ENCODE data around the gene ZC3H4.
A peak's percentile ranks its signal among the peaks of the same experiment; 100 is the strongest.

ZC3H4 gene

DNA sequence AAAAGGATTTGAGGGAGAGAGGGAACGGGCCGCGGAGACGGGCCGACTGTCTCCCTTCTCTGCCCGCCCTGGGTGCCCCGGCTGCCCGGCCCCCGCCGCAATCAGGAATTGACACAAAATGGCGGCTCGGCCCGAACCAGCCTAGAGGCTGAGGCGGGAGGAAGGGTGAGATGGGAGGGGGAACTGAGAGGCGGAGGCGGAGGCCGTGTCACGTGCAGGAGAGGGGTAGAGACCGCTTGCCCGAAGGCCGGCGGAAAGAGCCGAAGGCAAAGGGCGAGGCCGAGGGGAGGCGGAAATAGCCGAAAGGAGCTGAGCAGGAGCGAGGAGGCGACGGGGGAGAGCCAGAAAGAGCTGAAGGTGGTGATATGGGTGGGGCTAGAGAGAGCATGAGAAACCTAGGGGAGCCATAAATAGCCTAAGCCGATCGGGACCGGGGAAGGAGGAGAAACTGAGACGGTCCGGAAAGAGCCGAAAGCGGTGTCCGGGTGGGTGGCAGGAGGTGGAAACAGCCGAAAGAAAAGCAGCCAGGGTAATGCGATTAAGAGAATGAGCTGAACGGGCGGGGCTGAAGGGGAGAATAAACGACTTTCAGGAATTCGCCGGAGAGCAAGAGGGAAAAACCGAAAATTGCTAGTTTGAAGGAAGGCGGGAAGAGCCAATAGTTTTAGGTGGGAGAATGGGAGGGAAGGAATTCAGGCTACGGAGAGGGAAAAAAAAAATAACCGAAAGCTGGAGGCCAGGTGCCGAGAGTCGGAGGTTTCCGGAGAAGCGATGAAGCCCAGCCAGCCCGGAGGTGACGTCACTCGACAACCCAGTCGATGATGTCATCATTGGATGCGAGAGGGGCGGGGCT, at the start of gene ZC3H4:
TSS of gene ZC3H4 (minus strand) at position 780 of the 853 bp plus-strand sequence. CDS start 1,192 bp downstream, outside the sequence.
- Histone ChIP-seq H3K27me3 (no peaks in the 10 kb centered on the region), H4K20me1 (no peaks in the 10 kb centered on the region; a peak in 1 of 22 replicates), H3K9me3 (replicated peaks in 1 of 11) (no peaks in the 10 kb centered on the region), H3K4me3 (peak within 1 kb of the TSS; percentile 76 to 96 (median 88)), H3K9ac (peak within 1 kb of the TSS; percentile 96 to 100 (median 100)), H3K4me1 (peaks cover 27 to 39% (median 30%) of the 10 kb centered on the region in 10 experiments), H3K36me3 (peaks cover 6 to 15% (median 10%) of the 10 kb centered on the region in 11 experiments; a peak in 14 of 22 replicates), H3K27ac (peak within 1 kb of the TSS; percentile 100), H3K4me2 (peak within 1 kb of the TSS; percentile 75 to 94 (median 92))
- TF ChIP-seq Cebpa-rat (IDR thresholded peaks at IDR 0.05): 0 out of 22 replicates have a peak, but pooled peaks of 1 of the 11 experiments have one; percentile 15

DNA sequence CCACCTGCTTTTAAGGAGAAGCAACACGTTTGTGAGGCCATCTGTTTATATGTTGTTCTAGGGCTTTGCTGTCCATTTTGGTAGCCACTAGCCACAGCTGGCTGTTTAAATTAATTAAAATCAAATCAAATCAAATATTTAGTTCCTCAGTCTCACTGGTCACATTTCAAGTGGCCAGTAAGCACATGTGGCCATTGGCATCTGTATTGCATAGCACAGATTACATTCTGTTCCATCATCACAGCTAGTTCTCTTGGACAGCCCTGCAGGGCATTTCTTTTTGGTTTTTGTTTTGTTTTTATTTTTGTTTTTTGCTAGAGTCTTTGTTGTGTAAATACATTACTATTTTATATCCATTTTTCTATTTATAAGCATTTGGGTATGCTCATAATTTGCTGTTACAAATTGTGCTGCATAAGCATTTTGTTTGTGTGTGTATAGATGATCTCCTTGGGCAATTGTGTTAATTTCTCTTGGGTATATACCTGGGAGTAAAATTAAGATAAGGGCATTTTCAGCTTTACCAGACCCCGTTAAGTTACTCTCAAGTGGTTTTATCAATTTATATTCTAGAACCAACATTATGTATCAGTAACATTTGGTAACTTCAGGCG, 48.4 kb upstream of the ZC3H4 start:
- H4K20me1 ChIP-seq: peaks cover 8 to 60% (median 34%) of the 10 kb centered on the region in 11 experiments; a peak in 20 of 22 replicates
- no peak for TF ChIP-seq Cebpa-rat (IDR thresholded peaks at IDR 0.05)
- H3K4me1 ChIP-seq: peaks cover 34 to 50% (median 45%) of the 10 kb centered on the region in 10 experiments
- peak overlapping the region in 3 of 11 experiments; percentile 84 to 87 (median 84); a peak in 1 of 22 replicates for H3K27ac ChIP-seq
- no peaks in the 10 kb centered on the region for H3K27me3 ChIP-seq
- no peak overlapping the region for H3K4me3 ChIP-seq
- no peak overlapping the region for H3K9ac ChIP-seq
- H3K9me3 ChIP-seq (replicated peaks in 1 of 11): no peaks in the 10 kb centered on the region
- H3K36me3 ChIP-seq: peaks cover 25 to 98% (median 90%) of the 10 kb centered on the region in 11 experiments
- no peak overlapping the region for H3K4me2 ChIP-seq

DNA sequence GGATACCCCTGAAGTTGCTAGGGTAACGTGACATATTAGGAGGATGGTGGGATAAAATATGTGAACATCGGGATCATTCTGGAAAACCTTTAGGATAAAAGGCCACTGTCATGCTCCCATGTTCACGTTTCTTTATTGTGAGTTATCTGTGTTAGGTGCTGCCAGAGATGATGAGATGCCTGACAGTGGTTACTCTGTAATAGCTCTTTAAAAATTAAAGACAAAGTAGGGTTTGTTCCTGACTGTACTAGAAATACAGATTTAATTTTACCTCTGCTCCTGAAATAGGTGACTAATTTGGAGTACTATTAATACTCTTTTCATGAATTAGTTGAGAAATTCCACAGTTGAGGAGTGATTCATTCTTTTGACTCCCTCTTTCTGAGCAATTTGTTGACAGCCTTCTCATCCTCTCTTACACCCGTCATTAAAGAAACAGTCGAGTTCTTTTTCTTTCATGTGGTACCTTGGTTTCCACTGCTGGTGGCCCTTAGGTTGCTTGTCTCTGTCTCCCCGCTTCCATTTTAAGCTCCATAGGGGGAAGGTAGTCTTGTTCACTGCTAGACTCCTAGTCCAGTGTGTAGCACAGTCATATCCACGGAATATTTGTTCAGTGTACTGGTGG, 45.4 kb upstream of the ZC3H4 start:
- peak overlapping the region; percentile 15 to 78 (median 68); a peak in 18 of 22 replicates for H3K9ac ChIP-seq
- TF ChIP-seq Cebpa-rat (IDR thresholded peaks at IDR 0.05): no peak
- H3K4me3 ChIP-seq: peak overlapping the region in 4 of 10 experiments; percentile 14 to 52 (median 32); a peak in 4 of 20 replicates
- peaks cover 9 to 68% (median 34%) of the 10 kb centered on the region in 11 experiments; a peak in 20 of 22 replicates for H4K20me1 ChIP-seq
- H3K27me3 ChIP-seq: no peaks in the 10 kb centered on the region
- peak overlapping the region in 10 of 11 experiments; percentile 58 to 88 (median 82); a peak in 19 of 22 replicates for H3K27ac ChIP-seq
- peaks cover 43 to 95% (median 91%) of the 10 kb centered on the region in 11 experiments for H3K36me3 ChIP-seq
- H3K4me2 ChIP-seq: peak overlapping the region; percentile 86 to 98 (median 95)
- no peaks in the 10 kb centered on the region for H3K9me3 ChIP-seq (replicated peaks in 1 of 11)
- peaks cover 47 to 76% (median 66%) of the 10 kb centered on the region in 10 experiments for H3K4me1 ChIP-seq

DNA sequence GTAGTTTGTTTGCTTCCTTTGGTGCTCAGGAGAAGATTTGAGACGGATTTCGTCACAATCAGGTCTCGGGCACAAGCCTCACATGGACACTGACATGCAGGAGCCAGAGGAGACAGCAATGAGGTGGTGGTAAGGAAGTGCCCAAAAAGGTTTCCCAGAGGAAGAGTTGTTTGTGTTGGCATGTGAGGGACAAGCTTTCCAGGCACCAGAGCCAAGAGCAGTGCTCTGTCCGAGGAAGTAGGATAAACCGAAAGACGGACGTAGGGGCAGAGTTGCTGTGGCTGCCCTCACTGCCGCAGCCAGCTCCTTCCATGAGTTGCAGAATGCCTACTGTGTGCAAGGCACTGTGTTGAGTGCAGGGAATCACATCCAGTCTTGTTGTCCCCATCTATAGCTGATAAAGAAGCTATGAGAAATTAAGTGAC, 44.8 kb upstream of the ZC3H4 start:
- TF ChIP-seq Cebpa-rat (IDR thresholded peaks at IDR 0.05): no peak
- H3K36me3 ChIP-seq: peaks cover 49 to 95% (median 91%) of the 10 kb centered on the region in 11 experiments
- H3K27me3 ChIP-seq: no peaks in the 10 kb centered on the region
- peak overlapping the region in 9 of 10 experiments; percentile 3 to 52 (median 38); a peak in 15 of 20 replicates for H3K4me3 ChIP-seq
- H4K20me1 ChIP-seq: peaks cover 9 to 73% (median 40%) of the 10 kb centered on the region in 11 experiments; a peak in 20 of 22 replicates
- peaks cover 47 to 76% (median 66%) of the 10 kb centered on the region in 10 experiments for H3K4me1 ChIP-seq
- peak overlapping the region; percentile 86 to 98 (median 95) for H3K4me2 ChIP-seq
- peak overlapping the region in 10 of 11 experiments; percentile 37 to 78 (median 70); a peak in 20 of 22 replicates for H3K9ac ChIP-seq
- no peaks in the 10 kb centered on the region for H3K9me3 ChIP-seq (replicated peaks in 1 of 11)
- peak overlapping the region; percentile 17 to 88 (median 81); a peak in 20 of 22 replicates for H3K27ac ChIP-seq

DNA sequence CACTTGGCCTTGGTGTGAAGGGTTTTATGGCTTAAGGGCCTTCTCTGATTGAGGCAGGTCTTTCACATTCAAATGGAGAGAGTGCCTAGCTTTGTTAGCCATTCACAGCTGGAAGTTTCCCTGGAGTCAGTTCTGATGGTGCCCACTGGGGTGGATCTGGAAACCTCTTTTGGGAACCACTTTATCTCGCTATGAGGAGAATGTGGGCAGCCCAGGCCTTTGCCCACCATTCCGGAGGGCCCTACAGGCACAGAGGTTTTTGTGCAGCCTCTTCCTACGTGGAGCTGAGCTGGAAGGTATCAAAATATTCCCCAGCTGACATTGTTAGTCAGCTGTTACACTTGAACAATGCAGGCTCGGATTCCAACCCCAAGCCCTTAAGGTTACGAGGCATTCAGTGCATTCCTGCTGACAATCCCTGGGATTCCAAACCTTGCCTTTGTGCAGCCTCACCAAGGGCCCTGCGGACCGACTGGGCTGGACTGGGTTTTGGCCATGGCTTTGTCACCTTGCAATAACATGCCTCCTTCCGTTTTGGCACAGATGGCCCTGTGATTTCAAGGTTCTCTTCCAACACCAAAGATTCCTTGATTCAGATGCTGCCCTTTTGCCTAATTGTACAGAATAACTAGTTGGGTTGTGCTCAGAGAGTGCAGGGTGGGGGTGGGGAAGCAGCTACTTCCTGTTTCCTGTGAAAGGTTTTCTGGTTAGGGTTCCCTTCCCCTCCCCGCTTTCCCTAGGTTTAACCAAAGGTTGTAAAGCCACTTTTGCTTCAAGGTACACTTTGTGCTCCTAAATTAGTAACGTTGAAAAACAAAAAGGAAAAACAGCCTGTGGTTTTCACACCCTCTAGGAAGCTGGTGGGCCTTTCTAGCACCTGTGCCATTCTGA, 44.1 kb upstream of the ZC3H4 start:
- Histone ChIP-seq H3K4me2 (peak overlapping the region; percentile 86 to 98 (median 95)), H3K4me1 (peaks cover 47 to 76% (median 66%) of the 10 kb centered on the region in 10 experiments), H4K20me1 (peaks cover 9 to 79% (median 40%) of the 10 kb centered on the region in 11 experiments; a peak in 21 of 22 replicates), H3K36me3 (peaks cover 56 to 95% (median 91%) of the 10 kb centered on the region in 11 experiments), H3K27me3 (no peaks in the 10 kb centered on the region), H3K9me3 (replicated peaks in 1 of 11) (no peaks in the 10 kb centered on the region), H3K4me3 (peak overlapping the region; percentile 1 to 52 (median 36); a peak in 15 of 20 replicates), H3K9ac (peak overlapping the region; percentile 37 to 78 (median 68); a peak in 21 of 22 replicates), H3K27ac (peak overlapping the region; percentile 37 to 88 (median 81); a peak in 21 of 22 replicates)
- TF ChIP-seq Cebpa-rat (IDR thresholded peaks at IDR 0.05): no peak

DNA sequence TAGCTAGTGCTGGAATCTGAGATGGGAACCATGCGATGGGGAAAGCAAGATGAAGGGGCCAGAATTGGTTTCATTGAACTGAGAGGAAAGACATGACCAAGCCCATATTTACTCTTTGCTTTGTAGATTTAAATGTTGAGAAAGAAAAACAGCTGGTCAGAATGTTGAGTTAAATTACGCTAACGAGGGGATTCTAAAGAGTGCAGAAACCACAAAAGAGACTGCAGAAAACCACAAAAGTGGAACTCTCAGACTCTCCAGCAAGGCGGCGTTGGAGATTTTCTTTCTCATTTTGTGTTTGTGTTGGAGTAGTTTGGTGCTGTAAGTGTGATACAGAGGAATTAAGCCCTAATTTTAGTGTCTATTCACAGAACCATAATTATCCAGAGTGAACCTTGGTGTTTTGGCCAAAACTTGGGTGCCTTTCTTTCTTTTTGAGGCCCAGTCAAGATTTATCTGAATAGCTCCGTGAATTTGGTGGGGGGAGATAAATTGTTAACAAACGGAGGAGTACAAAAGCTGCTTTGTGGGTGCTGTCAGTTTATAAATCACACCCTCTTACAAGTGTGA, 43.4 kb upstream of the ZC3H4 start:
- Histone ChIP-seq H4K20me1 (peaks cover 12 to 80% (median 44%) of the 10 kb centered on the region in 11 experiments; a peak in 21 of 22 replicates), H3K9ac (peak overlapping the region; percentile 37 to 78 (median 68); a peak in 20 of 22 replicates), H3K27me3 (no peaks in the 10 kb centered on the region), H3K9me3 (replicated peaks in 1 of 11) (no peaks in the 10 kb centered on the region), H3K36me3 (peaks cover 61 to 95% (median 91%) of the 10 kb centered on the region in 11 experiments), H3K4me3 (peak overlapping the region in 8 of 10 experiments; percentile 1 to 52 (median 38); a peak in 11 of 20 replicates), H3K4me2 (peak overlapping the region; percentile 86 to 98 (median 95)), H3K4me1 (peaks cover 47 to 76% (median 66%) of the 10 kb centered on the region in 10 experiments), H3K27ac (peak overlapping the region; percentile 37 to 88 (median 81); a peak in 21 of 22 replicates)
- TF ChIP-seq Cebpa-rat (IDR thresholded peaks at IDR 0.05): peak in 3 of 11 experiments; percentile 24 to 68 (median 33); a peak in 1 of 22 replicates

DNA sequence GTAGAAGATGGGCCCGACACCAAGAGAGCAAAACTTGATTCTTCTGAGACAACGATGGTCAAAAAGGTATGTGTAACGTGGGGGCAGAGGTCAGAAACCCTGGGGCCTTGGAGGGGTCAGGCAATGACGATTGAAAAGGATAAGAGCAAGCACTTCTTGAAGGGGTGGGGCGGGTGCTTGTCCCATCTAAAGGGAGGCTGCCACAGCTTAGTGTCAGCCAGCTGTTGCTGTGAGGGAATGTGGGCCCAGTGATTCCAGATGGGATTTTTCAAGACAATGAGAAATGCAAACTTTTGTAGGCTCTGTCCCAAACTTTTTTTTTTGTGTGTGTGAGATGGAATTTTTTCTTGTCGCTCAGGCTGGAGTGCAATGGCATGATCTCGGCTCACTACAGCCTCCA, 41.6 kb upstream of the ZC3H4 start:
- H3K4me1 ChIP-seq: peaks cover 45 to 58% (median 53%) of the 10 kb centered on the region in 10 experiments
- peak overlapping the region in 1 of 11 experiments; percentile 19; a peak in 1 of 22 replicates for H3K9ac ChIP-seq
- peak overlapping the region in 2 of 11 experiments; percentile 2 to 95; a peak in 3 of 22 replicates for H3K4me2 ChIP-seq
- peaks cover 65 to 95% (median 91%) of the 10 kb centered on the region in 11 experiments for H3K36me3 ChIP-seq
- H3K9me3 ChIP-seq (replicated peaks in 1 of 11): no peaks in the 10 kb centered on the region
- TF ChIP-seq Cebpa-rat (IDR thresholded peaks at IDR 0.05): no peak
- peak overlapping the region in 8 of 11 experiments; percentile 4 to 88 (median 44); a peak in 10 of 22 replicates for H3K27ac ChIP-seq
- H4K20me1 ChIP-seq: peaks cover 12 to 91% (median 51%) of the 10 kb centered on the region in 11 experiments
- H3K27me3 ChIP-seq: no peaks in the 10 kb centered on the region
- H3K4me3 ChIP-seq: no peak overlapping the region

Measured in BLaER1 treated with 17β-estradiol and CSF1 and Interleukin-3, amounts not matched to agents 10 nM and 100 nM (cell line).